Measurements from ENCODE around the gene BRF1. TPM values are rescaled to one million over a fixed set of nuclear protein-coding genes. Genes with fewer than 3 reads are reported as not detected.

The BRF1 gene
- total RNA-seq, 1 donor from 2014 or later = 64.6 TPM

DNA sequence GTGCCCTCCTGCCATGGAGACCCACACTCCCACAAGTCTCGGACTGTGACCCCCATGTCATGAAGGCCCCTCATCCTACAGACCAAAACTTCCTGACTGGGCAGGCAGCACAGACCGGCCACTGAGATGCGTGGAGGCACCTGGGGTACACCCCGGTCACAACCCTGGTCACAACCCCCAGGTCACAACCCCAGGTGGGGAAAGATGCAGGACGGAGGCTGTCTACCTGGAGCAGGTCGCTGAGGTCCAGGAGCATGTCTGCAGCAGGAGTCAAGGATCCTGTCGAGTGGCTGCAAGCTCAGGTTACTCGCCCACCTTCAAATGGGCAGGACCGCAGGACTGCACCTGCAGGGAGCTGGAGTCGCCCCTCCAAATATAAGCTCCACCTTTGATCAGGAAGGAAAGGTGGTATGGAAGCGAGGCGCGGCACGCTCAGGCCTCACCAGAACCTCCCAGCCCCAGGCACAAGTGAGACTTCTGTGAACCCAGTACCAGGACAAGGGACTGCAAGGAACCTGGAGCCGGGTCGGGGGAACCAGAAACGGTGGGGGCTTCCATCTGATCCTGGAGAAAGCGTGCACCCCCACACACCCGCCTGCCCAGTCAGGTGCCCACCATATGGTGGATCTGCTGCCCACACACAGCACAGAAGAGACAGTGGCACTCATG is 44.4 kb downstream of the BRF1 start:
- TF ChIP-seq POLR2AphosphoS5 (IDR thresholded peaks at IDR 0.05; ENCODE audit: insufficient read depth in 1 of 2, low read depth in 1 of 2) (no peak), POLR2A (IDR thresholded peaks at IDR 0.05) (no peak)
- TF ChIP-seq, protein P1, sequence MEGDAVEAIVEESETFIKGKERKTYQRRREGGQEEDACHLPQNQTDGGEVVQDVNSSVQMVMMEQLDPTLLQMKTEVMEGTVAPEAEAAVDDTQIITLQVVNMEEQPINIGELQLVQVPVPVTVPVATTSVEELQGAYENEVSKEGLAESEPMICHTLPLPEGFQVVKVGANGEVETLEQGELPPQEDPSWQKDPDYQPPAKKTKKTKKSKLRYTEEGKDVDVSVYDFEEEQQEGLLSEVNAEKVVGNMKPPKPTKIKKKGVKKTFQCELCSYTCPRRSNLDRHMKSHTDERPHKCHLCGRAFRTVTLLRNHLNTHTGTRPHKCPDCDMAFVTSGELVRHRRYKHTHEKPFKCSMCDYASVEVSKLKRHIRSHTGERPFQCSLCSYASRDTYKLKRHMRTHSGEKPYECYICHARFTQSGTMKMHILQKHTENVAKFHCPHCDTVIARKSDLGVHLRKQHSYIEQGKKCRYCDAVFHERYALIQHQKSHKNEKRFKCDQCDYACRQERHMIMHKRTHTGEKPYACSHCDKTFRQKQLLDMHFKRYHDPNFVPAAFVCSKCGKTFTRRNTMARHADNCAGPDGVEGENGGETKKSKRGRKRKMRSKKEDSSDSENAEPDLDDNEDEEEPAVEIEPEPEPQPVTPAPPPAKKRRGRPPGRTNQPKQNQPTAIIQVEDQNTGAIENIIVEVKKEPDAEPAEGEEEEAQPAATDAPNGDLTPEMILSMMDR (IDR thresholded peaks at IDR 0.05) = no peak
- no peak overlapping the region for H3K4me3 ChIP-seq
- H3K27me3 ChIP-seq = no peaks in the 10 kb centered on the region
- no peak for DNase-seq (ENCODE audit: extremely low spot score in 2 of 2)
- intact Hi-C loops (cut with DNase I) = no loop called here
- no peak overlapping the region for H3K27ac ChIP-seq
- no peaks in the 10 kb centered on the region for H3K36me3 ChIP-seq
- no peaks in the 10 kb centered on the region for H3K4me1 ChIP-seq
- no peaks in the 10 kb centered on the region for H3K9me3 ChIP-seq

DNA sequence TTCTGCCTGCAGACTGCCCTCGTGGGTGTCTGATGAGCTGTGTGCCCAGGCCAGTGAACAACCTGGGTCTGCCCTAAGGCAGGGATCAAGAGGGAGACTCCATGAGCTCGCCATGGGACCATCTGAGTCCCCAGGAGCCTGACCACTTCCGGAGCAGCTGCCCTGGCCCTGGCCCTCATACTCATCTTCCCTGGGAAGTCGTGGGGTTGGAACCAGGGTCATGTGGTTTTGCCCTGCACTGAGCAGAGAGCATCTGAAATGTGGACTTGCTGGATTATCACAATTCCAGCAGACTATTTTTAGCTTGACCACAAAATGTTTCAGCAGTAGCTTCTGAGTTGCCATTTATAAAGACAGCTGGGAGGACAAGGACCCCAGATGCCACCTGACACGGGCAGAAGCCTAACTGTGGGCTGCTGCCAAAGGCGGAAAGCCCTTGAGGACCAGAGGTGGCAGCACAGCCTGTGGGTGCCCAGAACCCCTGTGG is 45.7 kb downstream of the BRF1 start:
- DNase-seq (ENCODE audit: extremely low spot score in 2 of 2) = no peak
- Histone ChIP-seq H3K36me3 (peaks cover 0 to 7% of the 10 kb centered on the region in 2 donors), H3K4me3 (no peak overlapping the region), H3K4me1 (no peaks in the 10 kb centered on the region), H3K27ac (no peak overlapping the region), H3K27me3 (no peaks in the 10 kb centered on the region), H3K9me3 (no peaks in the 10 kb centered on the region)
- TF ChIP-seq, protein P1 (IDR thresholded peaks at IDR 0.05) = no peak
- no peak for TF ChIP-seq POLR2AphosphoS5 (IDR thresholded peaks at IDR 0.05; ENCODE audit: insufficient read depth in 1 of 2, low read depth in 1 of 2)
- intact Hi-C loops (cut with DNase I) = no loop called here

DNA sequence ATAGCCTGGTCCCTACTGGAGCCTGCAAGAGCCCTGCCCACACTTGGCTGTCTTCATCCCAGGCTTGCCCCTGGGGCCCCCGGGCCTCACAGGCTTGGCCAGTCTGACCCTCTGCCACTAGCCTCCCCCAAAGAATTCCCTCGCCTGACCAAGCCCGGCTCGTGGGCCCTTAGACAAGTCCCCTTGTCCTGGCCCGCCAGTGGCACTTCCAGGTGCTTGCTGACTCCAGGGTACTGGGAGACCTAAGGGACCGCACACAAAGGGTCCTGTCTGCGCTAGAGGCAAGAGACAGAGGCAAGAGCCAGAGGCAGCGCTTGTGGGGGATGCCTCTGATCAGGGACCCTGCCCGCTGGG is 47.5 kb downstream of the BRF1 start:
- DNase-seq (ENCODE audit: extremely low spot score in 2 of 2) = no peak
- H3K9me3 ChIP-seq = no peaks in the 10 kb centered on the region
- peaks cover 0 to 7% of the 10 kb centered on the region in 2 donors for H3K36me3 ChIP-seq
- peaks cover 9% of the 10 kb centered on the region for H3K4me1 ChIP-seq
- intact Hi-C loops (cut with DNase I) = no loop called here
- H3K4me3 ChIP-seq = no peak overlapping the region
- no peaks in the 10 kb centered on the region for H3K27me3 ChIP-seq
- no peak for TF ChIP-seq POLR2AphosphoS5 (IDR thresholded peaks at IDR 0.05; ENCODE audit: insufficient read depth in 1 of 2, low read depth in 1 of 2)
- no peak for TF ChIP-seq POLR2A (IDR thresholded peaks at IDR 0.05)
- TF ChIP-seq, protein P1 (IDR thresholded peaks at IDR 0.05) = no peak
- H3K27ac ChIP-seq = no peak overlapping the region

DNA sequence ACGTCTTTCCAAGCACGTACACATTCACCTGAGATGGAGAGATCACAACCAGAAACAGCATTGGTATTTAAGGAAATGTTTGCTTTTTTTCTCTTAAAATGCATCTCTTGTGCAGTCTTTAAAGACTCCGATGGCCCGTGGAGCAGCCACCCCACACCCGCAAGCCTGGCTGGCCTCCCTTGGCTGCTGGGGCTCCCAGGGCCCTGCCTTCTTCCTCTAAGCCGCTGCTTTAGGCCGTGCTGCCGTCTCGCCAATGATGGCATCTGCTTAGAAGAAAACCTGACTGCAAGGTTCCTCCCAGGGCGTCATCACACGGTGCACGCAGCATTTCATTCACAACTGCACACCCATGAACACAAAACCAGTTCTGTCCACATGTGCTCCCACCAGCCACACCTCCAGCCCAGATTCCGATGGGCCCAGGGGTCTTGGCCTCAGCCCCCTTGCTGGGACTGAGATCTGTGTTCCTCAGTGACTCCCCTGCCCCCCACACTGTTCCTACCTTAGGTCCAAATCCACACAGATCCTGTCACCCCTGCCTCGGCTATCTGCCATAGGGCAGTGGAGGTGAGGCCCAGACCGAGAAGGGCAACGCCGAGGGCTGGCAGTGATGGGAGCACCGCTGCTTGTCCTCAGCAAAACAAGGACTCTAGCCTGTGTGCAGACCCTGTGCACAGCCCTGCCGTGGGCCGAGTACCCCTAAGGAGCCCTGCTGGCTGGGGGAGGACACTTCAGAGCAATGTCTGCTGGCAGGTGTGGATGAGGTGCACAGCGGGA is 48.1 kb downstream of the BRF1 start:
- intact Hi-C loops (cut with DNase I) = no loop called here
- TF ChIP-seq, protein P1 (IDR thresholded peaks at IDR 0.05) = no peak
- no peak for TF ChIP-seq POLR2A (IDR thresholded peaks at IDR 0.05)
- TF ChIP-seq POLR2AphosphoS5 (IDR thresholded peaks at IDR 0.05; ENCODE audit: insufficient read depth in 1 of 2, low read depth in 1 of 2) = no peak
- H3K36me3 ChIP-seq = peaks cover 0 to 7% of the 10 kb centered on the region in 2 donors

DNA sequence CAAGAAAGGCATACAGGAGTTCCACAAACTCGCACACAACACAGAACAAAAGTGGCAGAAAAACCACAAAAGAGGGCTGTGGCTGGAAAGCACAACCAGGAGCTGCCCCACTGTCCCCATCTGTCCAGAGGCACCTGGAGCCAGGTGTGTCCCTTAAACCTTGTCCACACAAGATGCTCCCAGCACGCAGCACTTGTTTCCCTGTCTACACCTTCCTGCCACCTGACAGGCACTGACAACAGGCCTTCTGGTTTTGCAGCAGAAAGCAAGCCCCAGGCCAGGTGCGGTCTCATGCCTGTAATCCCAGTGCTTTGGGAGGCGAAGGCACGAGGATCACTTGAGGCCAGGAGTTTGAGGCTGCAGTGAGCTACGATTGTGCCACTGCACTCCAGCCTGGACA is 48.9 kb downstream of the BRF1 start:
- Histone ChIP-seq H3K36me3 (peaks cover 0 to 7% of the 10 kb centered on the region in 2 donors), H3K4me1 (peaks cover 22% of the 10 kb centered on the region), H3K4me3 (no peak overlapping the region), H3K27me3 (no peaks in the 10 kb centered on the region), H3K27ac (no peak overlapping the region), H3K9me3 (no peaks in the 10 kb centered on the region)
- no peak for DNase-seq (ENCODE audit: extremely low spot score in 2 of 2)
- intact Hi-C loops (cut with DNase I) = no loop called here
- TF ChIP-seq POLR2A (IDR thresholded peaks at IDR 0.05) = no peak
- no peak for TF ChIP-seq POLR2AphosphoS5 (IDR thresholded peaks at IDR 0.05; ENCODE audit: insufficient read depth in 1 of 2, low read depth in 1 of 2)
- TF ChIP-seq, protein P1 (IDR thresholded peaks at IDR 0.05) = no peak

More for the DNA sequence above, 48.1 kb downstream of the BRF1 start:
- no peaks in the 10 kb centered on the region for H3K9me3 ChIP-seq
- no peak overlapping the region for H3K27ac ChIP-seq
- no peaks in the 10 kb centered on the region for H3K27me3 ChIP-seq
- H3K4me3 ChIP-seq = no peak overlapping the region
- DNase-seq (ENCODE audit: extremely low spot score in 2 of 2) = no peak
- H3K4me1 ChIP-seq = peaks cover 14% of the 10 kb centered on the region
